Peyer's patch (tissue), 4 donors: ENCODE data around the gene ATP2A1. TPM values are rescaled to one million over a fixed set of nuclear protein-coding genes. Genes with fewer than 3 reads are reported as not detected.

ENCODE experiments used
- DNase-seq, 3 donors: peaks; one replicate each; pipeline ENCODE4 v3.0.0-alpha.2; 2017 to 2019
- H3K27ac ChIP-seq, 4 donors: fragments of 200-600 bp; sonication (generic); one replicate each; pipeline ENCODE4 v1.5.1; 2016 to 2019
- H3K27me3 ChIP-seq, 2 donors: fragments of 200-600 bp; sonication (generic); one replicate each; pipeline ENCODE4 v1.5.1; 2019
- H3K36me3 ChIP-seq, 3 donors: fragments of 200-600 bp; sonication (generic); one replicate each; pipeline ENCODE4 v1.5.1; 2016 to 2019
- H3K4me1 ChIP-seq, 4 donors: fragments of 200-600 bp; sonication (generic); one replicate each; pipeline ENCODE4 v1.5.1; 2016 to 2019
- H3K4me3 ChIP-seq, 4 donors: fragments of 200-600 bp; sonication (generic); 1 replicate in 3 of 4; 2 replicates in 1 of 4; pipeline ENCODE4 v1.5.1; 2016 to 2019; ENCODE audit warnings: mild to moderate bottlenecking in 1 of 4
- H3K9me3 ChIP-seq, 4 donors: fragments of 200-600 bp; sonication (generic); one replicate each; pipeline ENCODE4 v1.5.1; 2016 to 2019; ENCODE audit warnings: mild to moderate bottlenecking in 1 of 4
- CTCF ChIP-seq, 6 experiments: fragments of 450-650 bp in 4 of 6; fragments of 200-600 bp in 2 of 6; sonication (generic) in 1 of 6; IDR thresholded peaks; one replicate each; pipeline ENCODE4 v1.5.1; 2017 to 2019; ENCODE audit warnings: antibody characterized with exemption in 6 of 6, mild to moderate bottlenecking in 3 of 6, moderate library complexity in 1 of 6
- POLR2A ChIP-seq, 2 donors: fragments of 450-650 bp; IDR thresholded peaks; one replicate each; pipeline ENCODE4 v1.5.1; 2017; ENCODE audit warnings: antibody characterized with exemption in 2 of 2, mild to moderate bottlenecking in 2 of 2, moderate library complexity in 2 of 2
- total RNA-seq, 4 donors: library from RNA; depleted of rRNA; stranded (reverse); fragments of >200 nt; gene quantifications; one replicate each; pipeline ENCODE4 v1.1.0, GENCODE V29; 2016

Gene ATP2A1
- total RNA-seq, 4 donors from 2014 or later, result 0.35 to 142 (median 2.0) TPM; not detected in 1

DNA sequence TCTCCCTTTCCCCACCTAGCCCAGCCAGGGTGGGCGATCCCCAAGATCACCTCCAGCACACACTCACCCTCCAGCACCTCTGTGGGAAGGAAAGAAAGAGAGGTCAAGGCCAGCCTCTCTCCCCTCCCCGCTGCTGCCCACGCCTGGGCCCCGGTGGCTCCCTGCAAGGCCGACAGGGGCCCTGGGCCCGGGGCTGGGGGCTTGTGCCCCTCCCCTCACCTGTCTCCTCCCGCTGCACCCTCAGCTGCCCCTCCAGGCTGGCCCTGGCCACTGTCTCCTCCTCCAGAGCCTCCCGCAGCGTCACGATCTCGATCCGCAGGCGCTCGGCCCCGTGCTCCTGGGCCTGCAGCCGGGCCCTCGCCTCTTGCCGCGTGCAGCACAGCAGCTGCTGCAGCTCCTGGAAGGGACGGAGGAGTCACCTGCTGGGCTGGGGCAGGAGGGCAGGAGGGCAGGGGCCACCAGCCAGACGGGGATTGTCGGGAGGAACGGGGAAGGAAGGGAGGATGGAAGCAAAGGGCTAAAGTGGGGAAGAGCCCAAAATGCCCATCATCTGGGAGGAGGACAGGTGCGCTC, 27.6 kb downstream of the ATP2A1 start:
- H3K27ac ChIP-seq, result no peak overlapping the region
- H3K9me3 ChIP-seq, result no peaks in the 10 kb centered on the region
- H3K4me1 ChIP-seq, result no peaks in the 10 kb centered on the region
- no peak for DNase-seq
- H3K36me3 ChIP-seq, result peaks cover 0 to 56% (median 0%) of the 10 kb centered on the region in 3 donors
- TF ChIP-seq CTCF (IDR thresholded peaks at IDR 0.05) (no peak), POLR2A (IDR thresholded peaks at IDR 0.05) (no peak)
- H3K4me3 ChIP-seq, result no peak overlapping the region
- H3K27me3 ChIP-seq, result no peaks in the 10 kb centered on the region

- DNase-seq, result peak in 2 of 3 donors; percentile 64 to 71
- no peak for TF ChIP-seq CTCF (IDR thresholded peaks at IDR 0.05)
- no peak for TF ChIP-seq POLR2A (IDR thresholded peaks at IDR 0.05)
- Histone ChIP-seq H3K9me3 (no peaks in the 10 kb centered on the region), H3K27ac (peak overlapping the region; percentile 22 to 69 (median 52)), H3K4me3 (no peak overlapping the region), H3K36me3 (peaks cover 0 to 68% (median 0%) of the 10 kb centered on the region in 3 donors), H3K4me1 (no peaks in the 10 kb centered on the region), H3K27me3 (no peaks in the 10 kb centered on the region)
Measured at GRCh38 chr16:28910086-28911031, 32.1 kb downstream of the ATP2A1 start.

DNA sequence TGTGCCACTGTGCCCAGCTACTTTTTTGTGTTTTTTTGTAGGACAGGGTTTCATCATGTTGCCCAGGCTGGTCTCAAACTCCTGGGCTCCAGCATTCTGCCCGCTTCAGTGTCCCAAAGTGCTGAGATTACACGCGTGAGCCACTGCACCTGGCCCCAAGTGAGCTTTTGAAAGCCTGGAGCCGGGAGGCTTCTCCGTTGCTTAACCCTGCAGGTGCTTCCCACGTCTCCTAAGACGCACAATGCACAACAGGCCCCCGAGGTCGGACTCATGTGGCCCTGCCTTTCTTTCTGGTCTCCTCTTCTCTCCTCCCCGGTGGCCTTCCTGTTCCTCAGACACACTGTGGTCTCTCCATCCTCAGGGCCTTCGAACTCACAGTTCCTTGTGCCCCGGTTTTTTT, 34.3 kb downstream of the ATP2A1 start:
- Histone ChIP-seq H3K9me3 (no peaks in the 10 kb centered on the region), H3K4me1 (no peaks in the 10 kb centered on the region), H3K27ac (no peak overlapping the region), H3K36me3 (peaks cover 0 to 68% (median 0%) of the 10 kb centered on the region in 3 donors), H3K27me3 (no peaks in the 10 kb centered on the region), H3K4me3 (no peak overlapping the region)
- TF ChIP-seq POLR2A (IDR thresholded peaks at IDR 0.05) (no peak), CTCF (IDR thresholded peaks at IDR 0.05) (no peak)
- DNase-seq, result no peak

GRCh38 chr16:28913946-28914724, 35.8 kb downstream of the ATP2A1 start:
- H3K36me3 ChIP-seq, result peaks cover 0 to 65% (median 0%) of the 10 kb centered on the region in 3 donors
- H3K27me3 ChIP-seq, result no peaks in the 10 kb centered on the region
- H3K4me3 ChIP-seq, result no peak overlapping the region
- no peak for TF ChIP-seq CTCF (IDR thresholded peaks at IDR 0.05)
- TF ChIP-seq POLR2A (IDR thresholded peaks at IDR 0.05), result no peak
- H3K4me1 ChIP-seq, result no peaks in the 10 kb centered on the region
- no peak for DNase-seq
- no peak overlapping the region for H3K27ac ChIP-seq
- no peaks in the 10 kb centered on the region for H3K9me3 ChIP-seq

- DNase-seq, result no peak
- Histone ChIP-seq H3K4me1 (no peaks in the 10 kb centered on the region), H3K27me3 (no peaks in the 10 kb centered on the region), H3K4me3 (no peak overlapping the region), H3K36me3 (peaks cover 0 to 71% (median 0%) of the 10 kb centered on the region in 3 donors), H3K27ac (no peak overlapping the region), H3K9me3 (no peaks in the 10 kb centered on the region)
- no peak for TF ChIP-seq CTCF (IDR thresholded peaks at IDR 0.05)
Measured at GRCh38 chr16:28915181-28915580, 36.9 kb downstream of the ATP2A1 start.
